ENCODE measurements around the gene PPP1R1B. TPM values are rescaled to one million over a fixed set of nuclear protein-coding genes. Genes with fewer than 3 reads are reported as not detected.

Gene PPP1R1B
- total RNA-seq, 1 donor from 2014 or later = not detected

- TF ChIP-seq CTCF (IDR thresholded peaks at IDR 0.05; ENCODE audit: insufficient read depth, low read length, poor library complexity, severe bottlenecking) = no peak
- no peak overlapping the region for H3K4me3 ChIP-seq (ENCODE audit: low read depth, low read length)
- H3K36me3 ChIP-seq (ENCODE audit: control insufficient read depth, insufficient read depth, low read length) = no peaks in the 10 kb centered on the region
- DNase-seq (ENCODE audit: low read depth) = no peak
- peaks cover 99% of the 10 kb centered on the region for H3K27me3 ChIP-seq (ENCODE audit: control insufficient read depth, insufficient read depth, low read length)
These were observed 24.0 kb upstream of the PPP1R1B start for GRCh38 chr17:39602533-39603303.

- Histone ChIP-seq H3K27me3 (ENCODE audit: control insufficient read depth, insufficient read depth, low read length) (peaks cover 99% of the 10 kb centered on the region), H3K4me3 (ENCODE audit: low read depth, low read length) (no peak overlapping the region), H3K36me3 (ENCODE audit: control insufficient read depth, insufficient read depth, low read length) (no peaks in the 10 kb centered on the region)
- DNase-seq (ENCODE audit: low read depth) = no peak
- TF ChIP-seq CTCF (IDR thresholded peaks at IDR 0.05; ENCODE audit: insufficient read depth, low read length, poor library complexity, severe bottlenecking) = no peak
These were observed 23.3 kb upstream of the PPP1R1B start for GRCh38 chr17:39603304-39604016.

GRCh38 chr17:39604911-39605491, 21.8 kb upstream of the PPP1R1B start:
- Histone ChIP-seq H3K4me3 (ENCODE audit: low read depth, low read length) (no peak overlapping the region), H3K27me3 (ENCODE audit: control insufficient read depth, insufficient read depth, low read length) (peaks cover 99% of the 10 kb centered on the region), H3K36me3 (ENCODE audit: control insufficient read depth, insufficient read depth, low read length) (no peaks in the 10 kb centered on the region)
- no peak for TF ChIP-seq CTCF (IDR thresholded peaks at IDR 0.05; ENCODE audit: insufficient read depth, low read length, poor library complexity, severe bottlenecking)
- no peak for DNase-seq (ENCODE audit: low read depth)

GRCh38 chr17:39605492-39606433, 21.0 kb upstream of the PPP1R1B start:
- peaks cover 91% of the 10 kb centered on the region for H3K27me3 ChIP-seq (ENCODE audit: control insufficient read depth, insufficient read depth, low read length)
- H3K4me3 ChIP-seq (ENCODE audit: low read depth, low read length) = no peak overlapping the region
- TF ChIP-seq CTCF (IDR thresholded peaks at IDR 0.05; ENCODE audit: insufficient read depth, low read length, poor library complexity, severe bottlenecking) = no peak
- DNase-seq (ENCODE audit: low read depth) = no peak
- no peaks in the 10 kb centered on the region for H3K36me3 ChIP-seq (ENCODE audit: control insufficient read depth, insufficient read depth, low read length)

- Histone ChIP-seq H3K4me3 (ENCODE audit: low read depth, low read length) (no peak overlapping the region), H3K27me3 (ENCODE audit: control insufficient read depth, insufficient read depth, low read length) (peaks cover 88% of the 10 kb centered on the region), H3K36me3 (ENCODE audit: control insufficient read depth, insufficient read depth, low read length) (no peaks in the 10 kb centered on the region)
- no peak for DNase-seq (ENCODE audit: low read depth)
- no peak for TF ChIP-seq CTCF (IDR thresholded peaks at IDR 0.05; ENCODE audit: insufficient read depth, low read length, poor library complexity, severe bottlenecking)
These were observed 20.2 kb upstream of the PPP1R1B start for GRCh38 chr17:39606434-39607056.
